ENCODE data around the gene SGO2.

- no peak for TF ChIP-seq GATA2 (IDR thresholded peaks at IDR 0.05; ENCODE audit: low read depth, low read length)
- TF ChIP-seq GATA3 (IDR thresholded peaks at IDR 0.05; ENCODE audit: low read depth, low read length): no peak
These were observed 88.2 kb downstream of the SGO2 start for GRCh38 chr2:200614249-200614648.

All from SH-SY5Y (cell line).